GM11168 (cell line): Measurements from ENCODE around the gene MGAT5.

ENCODE experiments used
- in situ Hi-C: fragments of 300-500 bp; cut with MboI; formaldehyde crosslinking; loops from one replicate; pipeline ENCODE4 v1.12.0; 2022; ENCODE audit warnings: low sequenced_read_pairs; ENCODE audit not compliant: unreplicated experiment

Gene MGAT5

GRCh38 chr2:134433469-134433868 is 179.6 kb downstream of the MGAT5 start:
- in situ Hi-C loops: no loop called here

- in situ Hi-C loops: no loop called here
Observed at GRCh38 chr2:134433979-134434378, 180.1 kb downstream of the MGAT5 start.

GRCh38 chr2:134435505-134435904 is 181.6 kb downstream of the MGAT5 start:
- in situ Hi-C loops: no loop called here

- in situ Hi-C loops: no loop called here
Observed at GRCh38 chr2:134435936-134436335, 182.1 kb downstream of the MGAT5 start.

GRCh38 chr2:134436706-134437105 is 182.8 kb downstream of the MGAT5 start:
- in situ Hi-C loops: no loop called here

GRCh38 chr2:134438371-134438770 is 184.5 kb downstream of the MGAT5 start:
- in situ Hi-C loops: no loop called here

GRCh38 chr2:134440336-134440909 is 186.6 kb downstream of the MGAT5 start:
- in situ Hi-C loops: no loop called here

- in situ Hi-C loops: no loop called here
Observed at GRCh38 chr2:134441153-134441863, 187.4 kb downstream of the MGAT5 start.

GRCh38 chr2:134443814-134444480 is 190.1 kb downstream of the MGAT5 start:
- in situ Hi-C loops: no loop called here

GRCh38 chr2:134445116-134445515 is 191.2 kb downstream of the MGAT5 start:
- in situ Hi-C loops: no loop called here

- in situ Hi-C loops: no loop called here
Observed at GRCh38 chr2:134445985-134446382, 192.1 kb downstream of the MGAT5 start.

- in situ Hi-C loops: no loop called here
Observed at GRCh38 chr2:134446383-134447017, 192.6 kb downstream of the MGAT5 start.

GRCh38 chr2:134447669-134448068 is 193.8 kb downstream of the MGAT5 start:
- in situ Hi-C loops: no loop called here

- in situ Hi-C loops: no loop called here
Observed at GRCh38 chr2:134448650-134449049, 194.8 kb downstream of the MGAT5 start.

- in situ Hi-C loops: no loop called here
Observed at GRCh38 chr2:134449157-134449556, 195.3 kb downstream of the MGAT5 start.

- in situ Hi-C loops: no loop called here
Observed at GRCh38 chr2:134449751-134450513, 196.1 kb downstream of the MGAT5 start.

- in situ Hi-C loops: no loop called here
Observed at GRCh38 chr2:134451347-134451630, 197.4 kb downstream of the MGAT5 start.

GRCh38 chr2:134452042-134452733 is 198.3 kb downstream of the MGAT5 start:
- in situ Hi-C loops: no loop called here

GRCh38 chr2:134453476-134453875 is 199.6 kb downstream of the MGAT5 start:
- in situ Hi-C loops: no loop called here

GRCh38 chr2:134453973-134454372 is 200.1 kb downstream of the MGAT5 start:
- in situ Hi-C loops: no loop called here
